CD4-positive, alpha-beta T cell treated with Interleukin-17A for 1 hour (primary cell): ENCODE results near the gene ZNF593.

Experiments used
- DNase-seq: peaks from one replicate; pipeline ENCODE4 v3.0.0-alpha.2; 2020

The ZNF593 gene

DNA sequence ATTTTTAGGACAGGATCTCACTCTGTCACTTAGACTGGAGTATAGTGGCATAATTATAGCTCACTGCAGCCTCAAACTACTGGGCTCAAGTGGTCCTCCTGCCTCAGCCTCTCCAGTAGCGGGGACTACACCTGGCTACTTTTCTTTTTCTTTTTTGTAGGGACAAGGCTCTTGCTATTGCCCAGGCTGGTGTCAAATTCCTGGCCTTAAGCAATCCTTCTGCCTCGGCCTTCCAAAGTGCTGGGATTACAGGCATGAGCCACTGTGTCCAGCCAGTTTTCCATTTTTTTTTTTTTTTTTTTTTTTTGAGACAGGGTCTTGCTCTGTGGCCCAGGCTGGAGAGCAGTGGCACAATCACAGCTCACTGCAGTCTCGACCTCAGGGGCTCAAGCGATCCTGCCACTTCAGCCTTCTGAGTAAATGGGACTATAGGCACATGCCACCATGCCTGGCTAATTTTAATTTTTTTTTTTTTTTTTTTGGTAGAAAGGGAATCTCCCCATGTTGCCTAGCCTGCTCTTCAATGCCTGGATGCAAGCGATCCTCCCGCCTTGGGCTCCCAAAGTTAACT, 43.7 kb downstream of the ZNF593 start:
- DNase-seq, result no peak

DNA sequence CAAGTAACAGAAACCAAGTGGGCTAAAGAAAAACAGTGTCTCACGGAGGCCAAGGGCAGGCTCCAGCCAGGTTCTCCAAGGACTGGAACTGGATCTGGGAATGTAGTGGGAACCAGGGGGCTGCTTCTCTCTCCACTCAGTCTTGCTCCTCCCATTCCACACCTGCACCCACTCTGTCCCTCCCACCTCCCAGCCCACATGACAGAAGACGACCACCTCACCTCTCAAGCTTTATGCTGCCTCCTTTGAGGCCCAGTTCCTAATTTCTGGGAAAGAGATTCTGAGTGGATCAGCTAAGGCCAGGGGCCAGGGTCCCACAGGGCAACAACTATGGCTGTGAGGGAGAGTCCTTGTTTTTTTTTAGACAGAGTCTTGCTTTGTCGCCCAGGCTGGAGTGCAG, 45.5 kb downstream of the ZNF593 start:
- DNase-seq, result no peak

DNA sequence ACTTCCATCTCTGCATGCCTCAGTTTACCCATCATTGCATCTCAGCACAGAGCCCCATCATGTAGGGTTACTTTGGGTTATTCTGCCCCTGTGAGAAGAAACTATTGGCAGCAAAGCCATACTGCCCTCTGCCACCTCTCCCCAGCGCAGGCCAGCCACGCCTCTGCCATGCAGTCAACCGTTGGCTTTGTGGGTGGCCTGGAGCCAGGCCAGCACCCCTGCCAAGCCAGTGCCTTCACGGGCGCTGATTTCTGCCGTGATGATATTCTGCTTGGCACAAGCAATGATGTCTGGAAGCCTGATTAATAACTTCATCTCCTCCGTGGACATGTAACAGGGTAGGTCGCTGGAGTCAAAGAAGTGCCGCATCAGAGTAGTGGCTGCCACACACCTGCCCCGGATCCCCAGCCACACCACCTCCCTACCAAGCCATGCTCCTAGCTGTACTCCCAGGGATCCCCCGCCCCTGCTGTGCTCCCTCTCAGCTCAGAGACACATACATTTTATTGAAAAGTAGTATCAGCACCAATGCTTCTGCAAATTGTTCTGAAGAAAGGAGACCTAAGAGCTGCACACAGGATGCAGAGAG, 49.3 kb downstream of the ZNF593 start:
- DNase-seq, result no peak
